Omental fat pad (tissue), 4 donors: Measurements from ENCODE around the gene RAPGEF4. TPM values are rescaled to one million over a fixed set of nuclear protein-coding genes. Genes with fewer than 3 reads are reported as not detected.
A peak's percentile ranks its signal among the peaks of the same experiment; 100 is the strongest.

Experiments
- ATAC-seq: fragments of 150-250 bp; one replicate; pipeline ENCODE4 v1.9.1; 2016; ENCODE audit warnings: mild to moderate bottlenecking, moderate library complexity; ENCODE audit not compliant: low FRiP score
- DNase-seq: peaks from one replicate; pipeline ENCODE4 v3.0.0-alpha.2; 2019; ENCODE audit warnings: low spot score
- small RNA-seq: library from RNA; depleted of rRNA; stranded (forward); fragments of <200 nt; gene quantifications from one replicate; pipeline ENCODE3, GENCODE V24; 2016
- total RNA-seq, 4 donors: library from RNA; depleted of rRNA; stranded (reverse); fragments of >200 nt; gene quantifications; one replicate each; pipeline ENCODE4 v1.1.0, GENCODE V29; 2016
- TF ChIP-seq, protein P1 (sequence below), 3 donors: fragments of 450-650 bp; IDR thresholded peaks; one replicate each; pipeline ENCODE4 v1.5.1; 2016 to 2017; ENCODE audit warnings: antibody characterized with exemption in 3 of 3, mild to moderate bottlenecking in 3 of 3, moderate library complexity in 2 of 3

Gene RAPGEF4
- total RNA-seq, 4 donors from 2014 or later, result 11.7 to 25.6 (median 20.0) TPM

DNA sequence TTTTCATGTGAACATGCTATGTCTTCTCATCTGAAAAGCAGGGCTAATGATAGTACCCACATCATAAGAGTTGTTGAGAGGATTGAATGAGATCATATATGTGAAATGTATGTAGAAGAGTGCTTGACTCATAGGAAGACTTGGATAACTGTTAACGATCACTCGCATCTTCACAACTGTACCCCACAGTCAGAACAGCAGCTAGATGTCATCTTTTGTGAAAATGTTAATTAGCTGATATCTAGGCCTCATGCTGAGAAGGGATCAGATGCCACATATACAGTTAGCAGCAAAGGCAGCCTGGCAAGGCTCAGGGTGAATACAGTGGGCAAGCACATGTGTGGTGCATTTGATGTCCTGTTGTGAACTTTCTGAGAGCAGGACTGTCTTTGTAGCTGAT, 364.2 kb downstream of the RAPGEF4 start:
- no peak for ATAC-seq
- DNase-seq, result no peak
- TF ChIP-seq, protein P1, sequence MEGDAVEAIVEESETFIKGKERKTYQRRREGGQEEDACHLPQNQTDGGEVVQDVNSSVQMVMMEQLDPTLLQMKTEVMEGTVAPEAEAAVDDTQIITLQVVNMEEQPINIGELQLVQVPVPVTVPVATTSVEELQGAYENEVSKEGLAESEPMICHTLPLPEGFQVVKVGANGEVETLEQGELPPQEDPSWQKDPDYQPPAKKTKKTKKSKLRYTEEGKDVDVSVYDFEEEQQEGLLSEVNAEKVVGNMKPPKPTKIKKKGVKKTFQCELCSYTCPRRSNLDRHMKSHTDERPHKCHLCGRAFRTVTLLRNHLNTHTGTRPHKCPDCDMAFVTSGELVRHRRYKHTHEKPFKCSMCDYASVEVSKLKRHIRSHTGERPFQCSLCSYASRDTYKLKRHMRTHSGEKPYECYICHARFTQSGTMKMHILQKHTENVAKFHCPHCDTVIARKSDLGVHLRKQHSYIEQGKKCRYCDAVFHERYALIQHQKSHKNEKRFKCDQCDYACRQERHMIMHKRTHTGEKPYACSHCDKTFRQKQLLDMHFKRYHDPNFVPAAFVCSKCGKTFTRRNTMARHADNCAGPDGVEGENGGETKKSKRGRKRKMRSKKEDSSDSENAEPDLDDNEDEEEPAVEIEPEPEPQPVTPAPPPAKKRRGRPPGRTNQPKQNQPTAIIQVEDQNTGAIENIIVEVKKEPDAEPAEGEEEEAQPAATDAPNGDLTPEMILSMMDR (IDR thresholded peaks at IDR 0.05), result no peak

DNA sequence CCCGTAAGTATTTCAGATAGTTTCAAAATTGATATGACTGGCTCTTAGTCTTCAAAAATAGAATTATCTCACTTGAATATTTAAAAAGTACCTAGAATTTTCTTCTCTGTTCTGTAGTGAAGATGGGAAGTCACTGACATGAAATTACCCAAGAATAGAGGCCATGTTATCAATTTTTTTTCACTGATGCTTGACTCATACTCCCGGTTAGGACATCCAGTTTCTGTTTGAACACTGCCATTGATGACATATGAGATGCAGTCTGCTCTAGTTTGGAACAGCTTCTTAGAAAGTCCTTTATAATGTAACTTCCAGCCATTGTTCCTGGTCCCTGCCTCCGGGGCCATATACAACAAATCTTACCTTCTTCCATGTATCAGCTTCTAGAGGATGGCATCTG, 366.0 kb downstream of the RAPGEF4 start:
- no peak for DNase-seq
- TF ChIP-seq, protein P1 (IDR thresholded peaks at IDR 0.05), result no peak
- peak; percentile 75 for ATAC-seq

Small RNA genes lying within 50 kb of the gene (small RNA-seq; reads per million reads assigned to genes)
- not detected for gene RF01210

Other genes with a start within 250 kb of the RAPGEF4 start
- gene PDK1, start 179.8 kb upstream of the RAPGEF4 start, total RNA-seq, result 10 to 100 TPM; 12.0 to 18.8 (median 16.8) TPM